ENCODE data around the gene PDE4D. TPM values are rescaled to one million over a fixed set of nuclear protein-coding genes. Genes with fewer than 3 reads are reported as not detected.

Gene PDE4D
- total and polyA plus RNA-seq, 2 of the 4 experiments (the other 2 are of a cell fraction) = 1.4 to 7.9 TPM

DNA sequence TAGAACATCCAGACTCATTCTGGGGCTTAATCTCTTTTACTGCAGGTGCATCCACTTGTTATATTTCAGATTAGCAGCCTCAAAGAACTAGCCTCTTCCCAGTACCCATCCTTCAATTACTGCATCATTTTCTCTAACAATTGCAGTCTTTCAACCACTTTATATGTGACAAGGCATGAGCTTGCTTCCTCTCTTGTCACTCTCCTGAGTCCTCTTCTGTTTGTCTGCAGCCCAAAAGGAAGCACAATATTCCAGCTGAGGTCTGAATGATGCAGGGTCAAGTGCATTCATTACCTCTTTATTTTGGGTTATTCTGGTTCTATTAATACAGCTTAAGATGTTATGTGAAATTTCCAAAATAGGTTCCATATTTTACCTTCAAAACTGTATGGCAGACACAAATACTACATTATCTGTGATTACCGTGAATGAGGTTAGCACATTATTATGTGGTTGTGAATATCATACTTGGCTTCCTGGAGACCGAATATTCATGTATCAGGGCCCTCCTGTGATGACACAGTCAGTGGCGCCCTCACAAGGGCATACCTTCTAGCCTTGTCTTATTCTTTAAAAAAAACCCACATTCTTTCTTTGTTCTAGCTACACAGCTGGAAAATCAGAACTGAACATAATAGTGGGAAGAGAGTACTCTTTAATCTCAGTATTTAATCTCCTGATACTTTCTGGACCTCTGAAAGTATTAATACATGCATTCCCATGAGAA, 323.8 kb downstream of the PDE4D start:
- H4K8ac ChIP-seq (ENCODE audit: low read depth in 2 of 2, low read length in 2 of 2) = no peak overlapping the region
- no peak overlapping the region for H2BK15ac ChIP-seq (ENCODE audit: low read depth, low read length)
- dilution Hi-C loops (cut with HindIII; ENCODE audit: low sequenced_read_pairs, unreplicated experiment) = no loop called here
- no peak overlapping the region for H2BK120ac ChIP-seq (ENCODE audit: low read depth, low read length)
- no CpG with 5 or more reads among the region's 3 CpGs for WGBS, 2 experiments (ENCODE audit: extremely low coverage in 2 of 2, insufficient read length in 1 of 2)
- no peak overlapping the region for H4K91ac ChIP-seq (ENCODE audit: insufficient read depth, low read depth, low read length)
- no peaks in the 10 kb centered on the region for H4K20me1 ChIP-seq (ENCODE audit: insufficient read depth, low read length)
- no peak overlapping the region for H3K9ac ChIP-seq (ENCODE audit: low read depth, low read length)
- no peak overlapping the region for H2AFZ ChIP-seq (replicated peaks; ENCODE audit: low read length, poor library complexity)
- H2BK5ac ChIP-seq (ENCODE audit: low read depth, low read length, poor library complexity, severe bottlenecking) = no peak overlapping the region
- ChIA-PET CTCF (no interaction called here), POLR2A (ENCODE audit: unreplicated experiment) (no interaction called here)
- TF ChIP-seq CHD1 (IDR thresholded peaks at IDR 0.05; ENCODE audit: low read depth, low read length) = no peak
- TF ChIP-seq RFX5 (IDR thresholded peaks at IDR 0.05; ENCODE audit: low read depth, low read length) = no peak
- no peaks in the 10 kb centered on the region for H3K4me1 ChIP-seq (ENCODE audit: control insufficient read depth, insufficient read depth, low read length)
- no peak overlapping the region for H3K23ac ChIP-seq (ENCODE audit: low read depth, low read length)
- no peak overlapping the region for H2BK20ac ChIP-seq (ENCODE audit: low read depth, low read length)
- no peak overlapping the region for H3K14ac ChIP-seq (replicated peaks; ENCODE audit: low read depth, low read length)
- H2AK5ac ChIP-seq (ENCODE audit: low read depth, low read length) = no peak overlapping the region
- no peak overlapping the region for H3K4me3 ChIP-seq (ENCODE audit: insufficient read depth, low read depth, low read length)
- H3K9me1 ChIP-seq (ENCODE audit: insufficient read depth, low read length) = no peaks in the 10 kb centered on the region
- no peaks in the 10 kb centered on the region for H3K9me3 ChIP-seq (ENCODE audit: control insufficient read depth, insufficient read depth, low read length)
- H3K27ac ChIP-seq (ENCODE audit: insufficient read depth, low read length) = no peak overlapping the region
- BruUV-seq (replicated peaks) = no TSS peak
- no peak overlapping the region for H3K18ac ChIP-seq (ENCODE audit: low read depth, low read length)
- H3K36me3 ChIP-seq (ENCODE audit: control insufficient read depth, insufficient read depth, low read length) = no peaks in the 10 kb centered on the region
- H4K5ac ChIP-seq (ENCODE audit: low read depth, low read length) = no peak overlapping the region
- in situ Hi-C loops (cut with MboI; ENCODE audit: low sequenced_read_pairs) = no loop called here
- H3K4me2 ChIP-seq (ENCODE audit: low read depth, low read length) = no peak overlapping the region
- no peaks in the 10 kb centered on the region for H3K27me3 ChIP-seq (ENCODE audit: control insufficient read depth, insufficient read depth, low read length)
- H3K4ac ChIP-seq (ENCODE audit: low read depth, low read length) = no peak overlapping the region
- no peak for ATAC-seq (ENCODE audit: low read depth)
- no peak overlapping the region for H3K56ac ChIP-seq (ENCODE audit: extremely low read depth, insufficient read depth, low read length)
- DNase-seq = no peak
- intact Hi-C loops (cut with micrococcal nuclease) = no loop called here
- no peaks in the 10 kb centered on the region for H3K79me1 ChIP-seq (ENCODE audit: low read depth in 1 of 2, low read length in 2 of 2)
- H2AK9ac ChIP-seq (replicated peaks; ENCODE audit: low read depth, low read length, poor library complexity) = no peak overlapping the region

Data from IMR-90 (cell line).